ENCODE results near the gene CNTROB.
A peak's percentile ranks its signal among the peaks of the same experiment; 100 is the strongest.

The CNTROB gene

DNA sequence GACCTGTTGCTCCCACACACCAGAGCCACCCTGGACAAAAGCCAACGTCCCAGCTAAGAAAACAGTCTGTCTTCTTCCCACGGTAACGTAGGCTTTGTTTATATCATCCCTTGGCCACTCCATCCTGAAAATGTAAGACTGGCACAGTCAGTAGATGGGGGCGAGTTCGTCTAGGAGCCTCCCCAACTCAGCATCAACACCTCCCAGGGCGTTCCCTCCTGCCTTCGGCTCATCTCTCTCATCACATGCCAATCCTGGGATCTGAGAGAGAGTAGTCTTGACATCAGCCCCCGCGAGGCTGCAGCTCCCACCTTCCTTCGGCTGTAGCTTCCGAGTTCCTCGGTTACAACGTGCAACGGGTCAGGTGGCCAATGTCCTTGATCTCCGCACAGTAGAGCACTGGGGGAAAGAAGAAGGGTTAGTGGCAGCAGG is 16.8 kb upstream of the CNTROB start (continued):
- TF ChIP-seq, protein P1, sequence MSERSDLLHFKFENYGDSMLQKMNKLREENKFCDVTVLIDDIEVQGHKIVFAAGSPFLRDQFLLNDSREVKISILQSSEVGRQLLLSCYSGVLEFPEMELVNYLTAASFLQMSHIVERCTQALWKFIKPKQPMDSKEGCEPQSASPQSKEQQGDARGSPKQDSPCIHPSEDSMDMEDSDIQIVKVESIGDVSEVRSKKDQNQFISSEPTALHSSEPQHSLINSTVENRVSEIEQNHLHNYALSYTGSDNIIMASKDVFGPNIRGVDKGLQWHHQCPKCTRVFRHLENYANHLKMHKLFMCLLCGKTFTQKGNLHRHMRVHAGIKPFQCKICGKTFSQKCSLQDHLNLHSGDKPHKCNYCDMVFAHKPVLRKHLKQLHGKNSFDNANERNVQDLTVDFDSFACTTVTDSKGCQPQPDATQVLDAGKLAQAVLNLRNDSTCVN (tag by site-specific recombination; optimal IDR thresholded peaks at IDR 0.05), result no peak
- TF ChIP-seq, protein P2, sequence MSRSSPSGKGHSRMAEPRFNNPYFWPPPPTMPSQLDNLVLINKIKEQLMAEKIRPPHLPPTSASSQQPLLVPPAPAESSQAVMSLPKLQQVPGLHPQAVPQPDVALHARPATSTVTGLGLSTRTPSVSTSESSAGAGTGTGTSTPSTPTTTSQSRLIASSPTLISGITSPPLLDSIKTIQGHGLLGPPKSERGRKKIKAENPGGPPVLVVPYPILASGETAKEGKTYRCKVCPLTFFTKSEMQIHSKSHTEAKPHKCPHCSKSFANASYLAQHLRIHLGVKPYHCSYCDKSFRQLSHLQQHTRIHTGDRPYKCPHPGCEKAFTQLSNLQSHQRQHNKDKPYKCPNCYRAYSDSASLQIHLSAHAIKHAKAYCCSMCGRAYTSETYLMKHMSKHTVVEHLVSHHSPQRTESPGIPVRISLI (tag by site-specific recombination; IDR thresholded peaks at IDR 0.05), result no peak
- TF ChIP-seq, protein P3, sequence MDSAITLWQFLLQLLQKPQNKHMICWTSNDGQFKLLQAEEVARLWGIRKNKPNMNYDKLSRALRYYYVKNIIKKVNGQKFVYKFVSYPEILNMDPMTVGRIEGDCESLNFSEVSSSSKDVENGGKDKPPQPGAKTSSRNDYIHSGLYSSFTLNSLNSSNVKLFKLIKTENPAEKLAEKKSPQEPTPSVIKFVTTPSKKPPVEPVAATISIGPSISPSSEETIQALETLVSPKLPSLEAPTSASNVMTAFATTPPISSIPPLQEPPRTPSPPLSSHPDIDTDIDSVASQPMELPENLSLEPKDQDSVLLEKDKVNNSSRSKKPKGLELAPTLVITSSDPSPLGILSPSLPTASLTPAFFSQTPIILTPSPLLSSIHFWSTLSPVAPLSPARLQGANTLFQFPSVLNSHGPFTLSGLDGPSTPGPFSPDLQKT (IDR thresholded peaks at IDR 0.05; ENCODE audit: borderline replicate concordance, low read depth, low read length), result no peak
- no peak for TF ChIP-seq ZNF133 (tag by site-specific recombination; IDR thresholded peaks at IDR 0.05)
- TF ChIP-seq ZNF610 (tag by site-specific recombination; IDR thresholded peaks at IDR 0.05; ENCODE audit: borderline replicate concordance), result no peak
- TF ChIP-seq, protein P4, sequence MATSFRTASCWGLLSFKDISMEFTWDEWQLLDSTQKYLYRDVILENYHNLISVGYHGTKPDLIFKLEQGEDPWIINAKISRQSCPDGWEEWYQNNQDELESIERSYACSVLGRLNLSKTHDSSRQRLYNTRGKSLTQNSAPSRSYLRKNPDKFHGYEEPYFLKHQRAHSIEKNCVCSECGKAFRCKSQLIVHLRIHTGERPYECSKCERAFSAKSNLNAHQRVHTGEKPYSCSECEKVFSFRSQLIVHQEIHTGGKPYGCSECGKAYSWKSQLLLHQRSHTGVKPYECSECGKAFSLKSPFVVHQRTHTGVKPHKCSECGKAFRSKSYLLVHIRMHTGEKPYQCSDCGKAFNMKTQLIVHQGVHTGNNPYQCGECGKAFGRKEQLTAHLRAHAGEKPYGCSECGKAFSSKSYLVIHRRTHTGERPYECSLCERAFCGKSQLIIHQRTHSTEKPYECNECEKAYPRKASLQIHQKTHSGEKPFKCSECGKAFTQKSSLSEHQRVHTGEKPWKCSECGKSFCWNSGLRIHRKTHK (tag by site-specific recombination; IDR thresholded peaks at IDR 0.05), result no peak
- peak; percentile 59; the same call in 1 of the 2 replicates for TF ChIP-seq ZNF2 (tag by site-specific recombination; IDR thresholded peaks at IDR 0.05)
- TF ChIP-seq, protein P5, sequence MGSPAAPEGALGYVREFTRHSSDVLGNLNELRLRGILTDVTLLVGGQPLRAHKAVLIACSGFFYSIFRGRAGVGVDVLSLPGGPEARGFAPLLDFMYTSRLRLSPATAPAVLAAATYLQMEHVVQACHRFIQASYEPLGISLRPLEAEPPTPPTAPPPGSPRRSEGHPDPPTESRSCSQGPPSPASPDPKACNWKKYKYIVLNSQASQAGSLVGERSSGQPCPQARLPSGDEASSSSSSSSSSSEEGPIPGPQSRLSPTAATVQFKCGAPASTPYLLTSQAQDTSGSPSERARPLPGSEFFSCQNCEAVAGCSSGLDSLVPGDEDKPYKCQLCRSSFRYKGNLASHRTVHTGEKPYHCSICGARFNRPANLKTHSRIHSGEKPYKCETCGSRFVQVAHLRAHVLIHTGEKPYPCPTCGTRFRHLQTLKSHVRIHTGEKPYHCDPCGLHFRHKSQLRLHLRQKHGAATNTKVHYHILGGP (tag by site-specific recombination; IDR thresholded peaks at IDR 0.05), result no peak
- 0 out of 2 replicates have a peak, but pooled peaks have one; percentile 46 for TF ChIP-seq ZBTB21 (tag by site-specific recombination; IDR thresholded peaks at IDR 0.05)
- no peak for TF ChIP-seq ZNF114 (tag by site-specific recombination; IDR thresholded peaks at IDR 0.05)
- no peak for TF ChIP-seq ZIC2 (tag by site-specific recombination; IDR thresholded peaks at IDR 0.05)
- no peak; the same call in none of the 2 replicates for TF ChIP-seq KLF1 (tag by site-specific recombination; IDR thresholded peaks at IDR 0.05)
- TF ChIP-seq, protein P6, sequence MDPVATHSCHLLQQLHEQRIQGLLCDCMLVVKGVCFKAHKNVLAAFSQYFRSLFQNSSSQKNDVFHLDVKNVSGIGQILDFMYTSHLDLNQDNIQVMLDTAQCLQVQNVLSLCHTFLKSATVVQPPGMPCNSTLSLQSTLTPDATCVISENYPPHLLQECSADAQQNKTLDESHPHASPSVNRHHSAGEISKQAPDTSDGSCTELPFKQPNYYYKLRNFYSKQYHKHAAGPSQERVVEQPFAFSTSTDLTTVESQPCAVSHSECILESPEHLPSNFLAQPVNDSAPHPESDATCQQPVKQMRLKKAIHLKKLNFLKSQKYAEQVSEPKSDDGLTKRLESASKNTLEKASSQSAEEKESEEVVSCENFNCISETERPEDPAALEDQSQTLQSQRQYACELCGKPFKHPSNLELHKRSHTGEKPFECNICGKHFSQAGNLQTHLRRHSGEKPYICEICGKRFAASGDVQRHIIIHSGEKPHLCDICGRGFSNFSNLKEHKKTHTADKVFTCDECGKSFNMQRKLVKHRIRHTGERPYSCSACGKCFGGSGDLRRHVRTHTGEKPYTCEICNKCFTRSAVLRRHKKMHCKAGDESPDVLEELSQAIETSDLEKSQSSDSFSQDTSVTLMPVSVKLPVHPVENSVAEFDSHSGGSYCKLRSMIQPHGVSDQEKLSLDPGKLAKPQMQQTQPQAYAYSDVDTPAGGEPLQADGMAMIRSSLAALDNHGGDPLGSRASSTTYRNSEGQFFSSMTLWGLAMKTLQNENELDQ (tag by site-specific recombination; IDR thresholded peaks at IDR 0.05; ENCODE audit: low read depth), result no peak
- TF ChIP-seq ZFP41 (tag by site-specific recombination; IDR thresholded peaks at IDR 0.05; ENCODE audit: borderline replicate concordance), result no peak
- no peak for TF ChIP-seq ZNF768 (tag by site-specific recombination; IDR thresholded peaks at IDR 0.05)
- TF ChIP-seq ZNF530 (tag by site-specific recombination; IDR thresholded peaks at IDR 0.05; ENCODE audit: low read depth), result no peak
- TF ChIP-seq ZBTB20 (tag by site-specific recombination; IDR thresholded peaks at IDR 0.05), result peak; percentile 48; the same call in 1 of the 2 replicates
- TF ChIP-seq, protein P7, sequence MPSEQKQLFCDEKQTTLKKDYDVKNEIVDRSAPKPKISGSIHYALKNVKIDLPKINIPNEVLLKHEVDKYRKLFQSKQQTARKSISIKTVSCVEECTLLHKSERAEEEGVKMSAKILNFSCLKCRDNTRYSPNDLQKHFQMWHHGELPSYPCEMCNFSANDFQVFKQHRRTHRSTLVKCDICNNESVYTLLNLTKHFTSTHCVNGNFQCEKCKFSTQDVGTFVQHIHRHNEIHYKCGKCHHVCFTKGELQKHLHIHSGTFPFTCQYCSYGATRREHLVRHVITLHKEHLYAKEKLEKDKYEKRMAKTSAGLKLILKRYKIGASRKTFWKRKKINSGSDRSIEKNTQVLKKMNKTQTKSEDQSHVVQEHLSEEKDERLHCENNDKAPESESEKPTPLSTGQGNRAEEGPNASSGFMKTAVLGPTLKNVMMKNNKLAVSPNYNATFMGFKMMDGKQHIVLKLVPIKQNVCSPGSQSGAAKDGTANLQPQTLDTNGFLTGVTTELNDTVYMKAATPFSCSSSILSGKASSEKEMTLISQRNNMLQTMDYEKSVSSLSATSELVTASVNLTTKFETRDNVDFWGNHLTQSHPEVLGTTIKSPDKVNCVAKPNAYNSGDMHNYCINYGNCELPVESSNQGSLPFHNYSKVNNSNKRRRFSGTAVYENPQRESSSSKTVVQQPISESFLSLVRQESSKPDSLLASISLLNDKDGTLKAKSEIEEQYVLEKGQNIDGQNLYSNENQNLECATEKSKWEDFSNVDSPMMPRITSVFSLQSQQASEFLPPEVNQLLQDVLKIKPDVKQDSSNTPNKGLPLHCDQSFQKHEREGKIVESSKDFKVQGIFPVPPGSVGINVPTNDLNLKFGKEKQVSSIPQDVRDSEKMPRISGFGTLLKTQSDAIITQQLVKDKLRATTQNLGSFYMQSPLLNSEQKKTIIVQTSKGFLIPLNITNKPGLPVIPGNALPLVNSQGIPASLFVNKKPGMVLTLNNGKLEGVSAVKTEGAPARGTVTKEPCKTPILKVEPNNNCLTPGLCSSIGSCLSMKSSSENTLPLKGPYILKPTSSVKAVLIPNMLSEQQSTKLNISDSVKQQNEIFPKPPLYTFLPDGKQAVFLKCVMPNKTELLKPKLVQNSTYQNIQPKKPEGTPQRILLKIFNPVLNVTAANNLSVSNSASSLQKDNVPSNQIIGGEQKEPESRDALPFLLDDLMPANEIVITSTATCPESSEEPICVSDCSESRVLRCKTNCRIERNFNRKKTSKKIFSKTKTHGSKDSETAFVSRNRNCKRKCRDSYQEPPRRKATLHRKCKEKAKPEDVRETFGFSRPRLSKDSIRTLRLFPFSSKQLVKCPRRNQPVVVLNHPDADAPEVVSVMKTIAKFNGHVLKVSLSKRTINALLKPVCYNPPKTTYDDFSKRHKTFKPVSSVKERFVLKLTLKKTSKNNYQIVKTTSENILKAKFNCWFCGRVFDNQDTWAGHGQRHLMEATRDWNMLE (tag by site-specific recombination; conservative IDR thresholded peaks at IDR 0.05; ENCODE audit: low read depth), result no peak
- TF ChIP-seq ZNF664 (tag by site-specific recombination; IDR thresholded peaks at IDR 0.05), result no peak
- TF ChIP-seq ZNF140 (tag by site-specific recombination; IDR thresholded peaks at IDR 0.05), result no peak
- no peak for TF ChIP-seq ZEB2 (tag by site-specific recombination; IDR thresholded peaks at IDR 0.05)
- no peak for TF ChIP-seq ZNF776 (tag by site-specific recombination; IDR thresholded peaks at IDR 0.05; ENCODE audit: borderline replicate concordance)
- TF ChIP-seq, protein P8, sequence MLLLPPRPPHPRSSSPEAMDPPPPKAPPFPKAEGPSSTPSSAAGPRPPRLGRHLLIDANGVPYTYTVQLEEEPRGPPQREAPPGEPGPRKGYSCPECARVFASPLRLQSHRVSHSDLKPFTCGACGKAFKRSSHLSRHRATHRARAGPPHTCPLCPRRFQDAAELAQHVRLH (tag by site-specific recombination; IDR thresholded peaks at IDR 0.05), result no peak
- TF ChIP-seq ZNF10 (tag by site-specific recombination; IDR thresholded peaks at IDR 0.05), result no peak
- TF ChIP-seq BCL11A (tag by site-specific recombination; IDR thresholded peaks at IDR 0.05; ENCODE audit: low read depth), result no peak
- TF ChIP-seq ZNF239 (tag by site-specific recombination; IDR thresholded peaks at IDR 0.05), result no peak
- TF ChIP-seq ZNF558 (tag by site-specific recombination; IDR thresholded peaks at IDR 0.05), result no peak

Measured in HEK293 (cell line).